Tongue (tissue), 2 donors: ENCODE data around the gene TPTE2. TPM values are rescaled to one million over a fixed set of nuclear protein-coding genes. Genes with fewer than 3 reads are reported as not detected.
"Not testable (repeated sequence)": the region's sequence is repeated elsewhere in the genome, so short reads cannot be mapped to it uniquely, and the experiment has no call there.

Experiments
- DNase-seq: peaks from one replicate; pipeline ENCODE4 v3.0.0-alpha.2; 2015
- total RNA-seq: library from RNA; depleted of rRNA; stranded (reverse); fragments of >200 nt; gene quantifications from one replicate; pipeline ENCODE4 v1.2.3, GENCODE V29; 2014

Gene TPTE2
- total RNA-seq: not detected

GRCh38 chr13:19561127-19561582 is at the start of gene TPTE2:
TPTE2 (minus strand) TSS chr13:19561532; CDS start chr13:19503234, 58,298 bp downstream.
- not testable (repeated sequence) for DNase-seq

DNA sequence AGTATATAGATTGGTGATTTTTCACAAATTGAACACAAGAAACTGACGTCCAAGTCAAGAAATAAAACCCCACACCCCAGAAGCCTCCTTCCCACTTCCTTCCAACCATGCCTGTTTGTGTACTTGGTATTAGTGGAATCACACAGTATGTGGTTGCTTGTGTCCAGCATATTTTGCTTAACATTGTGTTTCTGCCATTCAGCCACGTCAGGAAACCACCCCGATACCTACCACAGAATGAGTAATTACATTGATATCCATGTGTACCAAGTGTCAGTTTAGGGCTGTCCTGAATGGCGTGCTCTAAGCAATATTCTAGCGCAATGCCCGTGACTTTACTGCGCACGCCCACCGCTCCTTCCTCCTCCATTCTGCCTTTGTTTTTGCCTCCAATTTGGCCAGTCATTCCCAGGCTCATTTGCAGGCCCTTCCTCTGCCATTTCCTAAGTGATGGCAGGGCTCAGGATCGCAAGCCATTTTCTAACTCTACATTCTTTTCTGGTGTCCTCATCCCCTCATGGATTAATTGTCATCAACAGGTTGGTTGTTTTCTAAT is 46.3 kb upstream of the TPTE2 start:
- DNase-seq: no peak

- no peak for DNase-seq
These were observed 45.4 kb upstream of the TPTE2 start for GRCh38 chr13:19606737-19607136.

- DNase-seq: no peak
These were observed 44.8 kb upstream of the TPTE2 start for GRCh38 chr13:19606152-19606551.

GRCh38 chr13:19605161-19605955 is 44.0 kb upstream of the TPTE2 start:
- DNase-seq: no peak

DNA sequence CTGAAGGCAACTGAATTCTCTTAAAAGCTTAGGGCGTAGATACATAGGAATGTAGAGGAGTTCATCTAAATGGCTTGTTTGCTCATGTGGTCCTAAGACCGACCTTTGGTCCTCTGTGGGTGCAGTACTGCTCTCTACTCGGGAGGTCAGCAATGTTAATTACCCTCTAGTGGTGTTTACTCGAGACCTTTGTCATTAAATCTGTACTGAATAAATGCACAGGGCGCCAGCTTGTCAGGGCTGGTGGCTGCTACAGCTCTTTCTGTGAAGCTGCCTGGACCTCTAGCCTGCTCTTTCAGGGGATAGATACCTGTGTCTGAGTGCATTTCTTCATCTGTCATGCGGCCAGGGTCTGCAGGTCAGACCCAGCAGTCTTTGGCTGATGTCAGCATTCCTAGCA is 43.0 kb upstream of the TPTE2 start:
- no peak for DNase-seq

- DNase-seq: peak; percentile 40
These were observed 40.7 kb upstream of the TPTE2 start for GRCh38 chr13:19601749-19602725.

DNA sequence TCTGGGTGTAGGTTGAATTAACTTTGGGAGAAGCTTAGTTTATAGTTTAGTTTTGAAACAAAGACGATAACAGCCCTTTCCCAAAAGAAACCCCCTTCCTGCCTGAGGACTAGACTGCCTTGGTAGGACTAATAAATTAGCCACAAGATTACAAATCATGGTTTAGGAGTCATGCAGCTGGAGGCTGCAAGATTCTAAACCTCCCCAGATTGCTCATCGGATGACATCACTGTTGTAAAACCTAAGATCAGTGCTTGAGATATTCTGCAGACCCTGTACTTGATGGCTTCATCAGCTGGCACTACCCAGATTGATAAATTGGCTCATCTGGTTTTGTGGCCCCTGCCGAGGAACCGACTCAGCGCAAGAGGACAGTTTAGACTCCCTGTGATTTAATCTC is 36.2 kb upstream of the TPTE2 start:
- no peak for DNase-seq

- DNase-seq: no peak
These were observed 35.6 kb upstream of the TPTE2 start for GRCh38 chr13:19596960-19597361.

DNA sequence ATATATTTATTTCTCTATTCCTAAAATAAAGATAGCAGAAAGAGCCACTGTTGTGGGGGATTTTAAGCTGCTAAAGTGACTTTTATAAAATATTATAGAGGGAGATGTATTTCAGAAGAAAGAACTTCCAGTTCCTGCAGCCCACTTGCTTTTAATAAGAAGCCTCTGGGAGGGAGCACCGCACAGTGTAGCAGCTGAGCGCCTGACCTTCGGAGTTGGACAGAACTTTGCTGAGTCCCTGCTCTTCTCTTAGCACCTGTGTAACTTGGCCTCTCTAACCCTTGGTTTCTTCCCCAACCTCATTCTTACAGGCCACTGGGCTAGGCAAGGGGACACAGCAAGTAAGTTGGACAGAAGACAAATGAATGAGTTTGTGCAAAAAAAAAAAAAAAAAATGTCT is 34.8 kb upstream of the TPTE2 start:
- DNase-seq: no peak

- no peak for DNase-seq
These were observed 31.4 kb upstream of the TPTE2 start for GRCh38 chr13:19592657-19593180.

- DNase-seq: no peak
These were observed 30.5 kb upstream of the TPTE2 start for GRCh38 chr13:19591864-19592263.

DNA sequence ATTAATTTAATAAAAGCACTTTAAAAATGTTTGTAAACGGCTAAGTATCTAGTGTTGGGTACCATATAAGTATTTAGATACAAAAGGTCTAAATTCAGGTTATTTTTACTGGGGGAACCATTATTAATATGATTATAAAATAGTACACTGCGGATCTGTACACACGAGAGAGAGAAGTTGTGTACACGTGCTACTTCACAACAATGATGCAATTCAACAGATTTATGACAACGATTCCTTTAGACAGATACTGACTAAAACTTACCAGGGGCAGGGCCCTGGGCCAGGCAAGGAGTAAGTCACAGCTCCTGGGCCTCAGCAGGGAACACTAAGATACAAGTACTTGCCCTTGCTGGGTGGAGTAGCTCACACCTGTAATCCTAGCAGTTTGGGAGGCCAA is 29.1 kb upstream of the TPTE2 start:
- DNase-seq: no peak

GRCh38 chr13:19589312-19589711 is 28.0 kb upstream of the TPTE2 start:
- DNase-seq: no peak

DNA sequence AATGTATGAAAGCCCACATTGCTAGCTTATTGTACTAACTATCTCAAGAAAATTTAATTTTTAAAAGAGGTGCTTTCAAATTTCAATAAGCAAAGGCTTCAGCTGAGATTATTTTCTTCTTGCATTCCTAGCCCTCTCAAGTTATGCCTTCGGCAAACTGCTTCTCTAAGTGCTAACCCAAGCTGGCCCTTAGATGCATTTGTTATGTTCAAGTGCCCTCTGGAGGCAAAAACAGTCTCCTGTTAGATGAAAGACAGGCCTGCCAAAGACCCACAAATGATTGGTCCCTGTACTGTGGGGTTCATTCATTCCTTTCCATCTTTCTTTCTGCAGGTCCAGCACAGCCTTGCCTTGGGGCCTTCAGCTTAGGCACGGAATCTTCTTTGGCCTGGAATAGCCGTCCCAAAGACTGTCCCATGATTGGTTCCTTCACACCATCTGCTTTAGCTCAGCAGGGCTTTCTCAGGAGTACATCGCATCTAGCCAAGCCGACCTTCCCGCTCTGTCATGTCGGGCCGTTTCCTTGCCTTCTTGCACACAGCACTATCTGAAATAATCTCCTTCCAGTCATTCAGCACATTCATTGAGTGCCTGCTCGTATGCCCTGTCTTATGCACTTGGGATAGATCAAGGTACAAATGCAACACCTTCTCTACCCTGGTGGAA is 26.4 kb upstream of the TPTE2 start:
- no peak for DNase-seq

DNA sequence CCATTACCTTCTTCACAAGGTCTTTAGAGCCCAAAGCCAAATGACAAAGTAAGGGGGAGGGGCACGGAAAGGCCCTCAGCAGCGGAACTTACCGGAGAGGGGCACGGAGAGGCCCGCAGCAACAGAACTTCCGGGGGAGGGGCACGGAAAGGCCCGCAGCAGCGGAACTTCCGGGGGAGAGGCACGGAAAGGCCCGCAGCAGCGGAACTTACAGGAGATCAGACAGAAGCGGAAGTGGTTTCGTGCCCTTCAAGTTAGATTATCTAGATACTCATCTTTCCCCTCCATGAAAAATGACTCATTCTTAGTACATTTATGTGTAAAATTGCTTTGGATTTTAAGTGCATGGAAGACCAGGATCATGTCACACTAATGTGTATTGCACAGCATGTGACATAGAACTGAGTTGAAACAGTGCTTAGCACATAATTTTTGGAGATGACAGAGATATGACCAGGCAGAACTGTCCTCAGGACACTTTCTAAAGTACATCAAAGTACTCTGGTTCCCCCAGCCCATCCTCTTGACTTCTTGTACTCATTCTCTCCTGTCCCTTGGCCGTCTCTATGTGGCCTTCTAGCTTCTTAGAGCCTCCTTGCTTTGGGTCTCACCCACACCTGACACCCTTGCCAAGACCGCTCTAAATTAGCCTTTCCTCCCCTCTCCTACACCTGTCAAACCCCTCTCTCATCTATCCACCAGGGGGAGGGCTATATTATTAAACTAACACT is 25.7 kb upstream of the TPTE2 start:
- DNase-seq: no peak

DNA sequence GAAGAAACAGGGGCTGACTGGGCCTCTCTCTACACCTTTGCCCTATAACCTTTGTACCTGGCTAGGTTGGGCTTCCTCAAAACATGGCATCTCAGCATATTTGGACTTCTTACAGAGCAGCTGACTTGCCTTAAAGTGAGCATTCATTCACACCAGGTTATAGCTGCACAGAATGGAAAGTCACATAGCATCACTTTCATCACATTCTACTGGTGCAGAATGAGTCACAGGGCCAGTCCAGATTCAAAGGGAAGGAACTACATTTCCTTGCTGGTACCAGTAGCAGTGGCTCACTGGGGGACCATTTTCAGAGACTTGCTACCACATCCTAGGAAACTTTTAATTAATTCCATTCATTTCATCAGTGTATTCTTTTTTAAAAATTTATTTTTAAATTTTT is 20.3 kb upstream of the TPTE2 start:
- DNase-seq: no peak

- DNase-seq: no peak
These were observed 13.9 kb upstream of the TPTE2 start for GRCh38 chr13:19575230-19575629.

DNA sequence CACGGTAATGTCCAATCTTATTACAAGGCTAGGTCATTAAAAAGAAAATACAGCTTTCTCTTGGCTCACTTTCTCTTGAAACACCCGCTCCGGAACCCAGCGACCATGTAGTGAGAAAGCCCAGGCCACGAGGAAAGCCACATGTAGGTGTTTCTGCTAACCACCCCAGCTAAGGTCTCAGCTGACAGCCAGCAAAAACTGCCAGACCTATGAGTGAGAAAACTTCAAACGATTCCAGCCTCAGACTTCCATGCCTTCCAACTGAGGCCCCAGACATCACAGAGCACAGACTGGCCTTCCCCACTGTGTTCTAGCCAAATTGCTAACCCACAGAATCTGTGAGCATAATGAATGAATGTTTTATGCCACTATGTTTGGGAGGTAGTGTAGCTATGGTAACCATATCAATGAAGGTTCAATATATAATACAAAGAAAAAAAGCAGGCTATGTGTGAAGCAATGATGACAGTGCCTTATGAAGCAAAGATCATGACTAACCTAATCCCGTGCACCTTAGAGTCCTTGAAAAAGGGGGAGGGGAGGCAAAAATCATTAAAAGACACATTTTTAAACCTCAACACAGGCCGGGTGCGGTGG is 11.9 kb upstream of the TPTE2 start:
- DNase-seq: no peak

GRCh38 chr13:19572280-19572679 is 10.9 kb upstream of the TPTE2 start:
- no peak for DNase-seq
